Omental fat pad (tissue), 4 donors: ENCODE results near the gene NPDC1. TPM values are rescaled to one million over a fixed set of nuclear protein-coding genes. Genes with fewer than 3 reads are reported as not detected.
"Not testable (repeated sequence)": the region's sequence is repeated elsewhere in the genome, so short reads cannot be mapped to it uniquely, and the experiment has no call there.

Experiments
- ATAC-seq: fragments of 150-250 bp; one replicate; pipeline ENCODE4 v1.9.1; 2016; ENCODE audit warnings: mild to moderate bottlenecking, moderate library complexity; ENCODE audit not compliant: low FRiP score
- DNase-seq: peaks from one replicate; pipeline ENCODE4 v3.0.0-alpha.2; 2019; ENCODE audit warnings: low spot score
- total RNA-seq, 4 donors: library from RNA; depleted of rRNA; stranded (reverse); fragments of >200 nt; gene quantifications; one replicate each; pipeline ENCODE4 v1.1.0, GENCODE V29; 2016
- TF ChIP-seq, protein P1 (sequence below), 3 donors: fragments of 450-650 bp; IDR thresholded peaks; one replicate each; pipeline ENCODE4 v1.5.1; 2016 to 2017; ENCODE audit warnings: antibody characterized with exemption in 3 of 3, mild to moderate bottlenecking in 3 of 3, moderate library complexity in 2 of 3

NPDC1 gene
- total RNA-seq, 4 donors from 2014 or later = 37.2 to 70.5 (median 58.5) TPM

DNA sequence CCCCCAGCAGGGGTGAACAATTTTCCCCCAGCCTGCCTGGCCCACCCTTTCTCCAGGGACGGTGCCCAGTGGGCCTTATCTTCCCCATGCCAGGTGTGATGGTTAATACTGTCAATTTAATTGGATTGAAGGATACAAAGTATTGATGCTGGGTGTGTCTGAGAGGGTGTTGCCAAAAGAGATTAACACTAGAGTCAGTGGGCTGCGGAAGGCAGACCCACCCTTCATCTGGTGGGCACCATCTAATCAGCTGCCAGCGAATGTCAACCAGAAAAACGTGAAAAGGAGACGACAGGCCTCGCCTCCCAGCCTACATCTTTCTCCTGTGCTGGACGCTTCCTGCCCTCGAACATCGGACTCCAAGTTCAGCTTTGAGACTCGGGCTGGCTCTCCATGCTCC is 8.5 kb downstream of the NPDC1 start:
- DNase-seq (no peak), ATAC-seq (no peak)
- TF ChIP-seq, protein P1, sequence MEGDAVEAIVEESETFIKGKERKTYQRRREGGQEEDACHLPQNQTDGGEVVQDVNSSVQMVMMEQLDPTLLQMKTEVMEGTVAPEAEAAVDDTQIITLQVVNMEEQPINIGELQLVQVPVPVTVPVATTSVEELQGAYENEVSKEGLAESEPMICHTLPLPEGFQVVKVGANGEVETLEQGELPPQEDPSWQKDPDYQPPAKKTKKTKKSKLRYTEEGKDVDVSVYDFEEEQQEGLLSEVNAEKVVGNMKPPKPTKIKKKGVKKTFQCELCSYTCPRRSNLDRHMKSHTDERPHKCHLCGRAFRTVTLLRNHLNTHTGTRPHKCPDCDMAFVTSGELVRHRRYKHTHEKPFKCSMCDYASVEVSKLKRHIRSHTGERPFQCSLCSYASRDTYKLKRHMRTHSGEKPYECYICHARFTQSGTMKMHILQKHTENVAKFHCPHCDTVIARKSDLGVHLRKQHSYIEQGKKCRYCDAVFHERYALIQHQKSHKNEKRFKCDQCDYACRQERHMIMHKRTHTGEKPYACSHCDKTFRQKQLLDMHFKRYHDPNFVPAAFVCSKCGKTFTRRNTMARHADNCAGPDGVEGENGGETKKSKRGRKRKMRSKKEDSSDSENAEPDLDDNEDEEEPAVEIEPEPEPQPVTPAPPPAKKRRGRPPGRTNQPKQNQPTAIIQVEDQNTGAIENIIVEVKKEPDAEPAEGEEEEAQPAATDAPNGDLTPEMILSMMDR (IDR thresholded peaks at IDR 0.05) = no peak

DNA sequence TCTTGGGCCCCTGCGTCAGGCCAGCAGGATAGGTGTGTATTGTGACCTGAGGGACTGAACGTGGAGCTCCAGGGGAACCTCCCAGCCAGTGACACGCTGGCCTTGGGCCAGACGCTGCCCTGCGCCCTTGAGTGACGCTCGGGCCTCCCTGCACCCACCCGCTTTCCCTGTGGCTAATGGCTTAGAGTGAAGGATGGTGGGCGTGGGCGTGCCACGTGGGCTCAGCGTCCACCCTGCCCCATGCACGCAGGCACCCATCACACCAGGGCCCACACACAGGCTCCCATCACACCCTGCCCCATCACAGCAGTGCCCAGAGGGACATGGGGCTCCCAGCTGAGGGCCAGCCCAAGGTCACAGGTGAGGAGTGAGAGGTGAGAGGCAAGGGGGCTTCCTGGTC is 8.9 kb downstream of the NPDC1 start:
- no peak for DNase-seq
- no peak for ATAC-seq
- TF ChIP-seq, protein P1 (IDR thresholded peaks at IDR 0.05) = no peak

DNA sequence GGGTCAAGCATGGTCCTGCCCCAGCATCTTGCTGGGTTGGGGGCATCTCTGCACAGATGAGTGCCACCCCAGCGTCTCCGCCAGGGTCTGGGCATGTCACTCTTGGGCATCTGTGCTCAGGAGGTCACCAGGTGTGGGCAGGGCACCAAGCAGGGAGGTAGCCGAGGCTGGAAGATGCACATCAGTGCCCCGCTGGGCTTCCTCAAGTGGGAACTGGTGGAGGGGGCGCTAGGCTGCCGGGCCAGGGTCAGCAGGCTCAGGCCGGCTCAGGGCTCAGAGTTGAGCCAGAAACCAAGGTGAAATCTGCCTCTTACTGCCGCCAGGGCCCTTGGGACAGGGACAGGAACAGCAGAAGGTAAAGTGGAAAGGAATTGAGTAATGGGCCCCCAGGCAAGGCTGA is 10.0 kb downstream of the NPDC1 start:
- DNase-seq (no peak), ATAC-seq (no peak)
- TF ChIP-seq, protein P1 (IDR thresholded peaks at IDR 0.05) = no peak

DNA sequence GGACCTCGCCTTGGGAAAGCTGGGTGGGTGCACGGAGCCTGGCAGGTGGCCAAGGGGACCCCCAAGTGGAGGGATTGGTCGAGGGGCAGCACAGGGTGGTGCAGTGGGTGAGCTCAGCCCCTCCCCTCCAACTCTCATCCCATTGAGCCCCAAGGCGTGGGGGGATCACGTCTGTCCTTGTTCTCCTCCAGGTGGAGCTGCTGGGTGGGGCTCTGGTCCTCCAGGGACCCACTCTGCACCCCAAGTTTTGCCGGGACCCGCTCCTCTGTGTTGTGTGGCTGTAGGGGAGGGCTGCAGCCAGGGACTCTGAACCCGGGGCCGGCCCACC is 10.5 kb downstream of the NPDC1 start:
- TF ChIP-seq, protein P1 (IDR thresholded peaks at IDR 0.05) = no peak
- DNase-seq (no peak), ATAC-seq (peak; percentile 8)

DNA sequence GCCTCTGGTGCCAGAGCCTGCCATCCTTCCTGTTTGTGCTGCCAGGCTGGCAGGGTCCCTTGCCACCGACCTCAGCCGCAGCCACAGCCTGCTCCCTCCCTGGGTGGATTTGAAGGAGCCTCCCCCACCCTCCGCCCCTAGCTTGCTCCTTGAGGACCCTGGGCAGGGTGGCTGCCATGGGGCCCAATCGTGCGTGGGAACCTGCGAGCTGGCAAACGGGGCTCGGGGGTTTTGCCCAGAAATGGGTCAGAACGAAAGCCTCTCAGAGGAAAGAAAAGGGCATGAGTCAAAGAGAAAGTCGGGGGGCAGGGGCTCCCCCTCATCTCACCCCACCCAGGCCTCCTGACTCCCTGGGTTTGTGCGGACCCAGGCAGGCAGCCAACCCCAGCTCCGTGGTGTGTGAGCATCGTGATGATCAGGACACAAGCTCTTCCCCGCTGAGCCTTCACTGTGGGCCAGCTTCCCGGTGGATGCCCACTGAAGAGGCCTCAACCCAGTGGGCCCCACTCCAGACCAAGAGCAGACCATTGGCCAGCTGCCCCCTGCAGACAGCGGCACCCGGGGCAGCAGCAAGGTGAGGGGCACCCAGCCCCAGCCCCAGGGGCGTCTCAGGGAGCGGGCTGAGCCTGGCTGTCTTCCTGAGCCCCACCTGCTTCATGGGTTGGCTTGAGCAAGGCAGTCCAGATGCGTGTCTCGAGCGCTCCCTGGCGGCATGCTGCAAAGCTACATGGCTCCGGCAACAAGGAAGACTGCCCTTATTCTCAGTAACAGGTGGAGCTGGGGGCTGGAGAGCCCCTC is 11.1 kb downstream of the NPDC1 start:
- TF ChIP-seq, protein P1 (IDR thresholded peaks at IDR 0.05) = peak in 2 of 3 donors; percentile 80 to 82
- DNase-seq = peak; percentile 49
- peak; percentile 78 for ATAC-seq

DNA sequence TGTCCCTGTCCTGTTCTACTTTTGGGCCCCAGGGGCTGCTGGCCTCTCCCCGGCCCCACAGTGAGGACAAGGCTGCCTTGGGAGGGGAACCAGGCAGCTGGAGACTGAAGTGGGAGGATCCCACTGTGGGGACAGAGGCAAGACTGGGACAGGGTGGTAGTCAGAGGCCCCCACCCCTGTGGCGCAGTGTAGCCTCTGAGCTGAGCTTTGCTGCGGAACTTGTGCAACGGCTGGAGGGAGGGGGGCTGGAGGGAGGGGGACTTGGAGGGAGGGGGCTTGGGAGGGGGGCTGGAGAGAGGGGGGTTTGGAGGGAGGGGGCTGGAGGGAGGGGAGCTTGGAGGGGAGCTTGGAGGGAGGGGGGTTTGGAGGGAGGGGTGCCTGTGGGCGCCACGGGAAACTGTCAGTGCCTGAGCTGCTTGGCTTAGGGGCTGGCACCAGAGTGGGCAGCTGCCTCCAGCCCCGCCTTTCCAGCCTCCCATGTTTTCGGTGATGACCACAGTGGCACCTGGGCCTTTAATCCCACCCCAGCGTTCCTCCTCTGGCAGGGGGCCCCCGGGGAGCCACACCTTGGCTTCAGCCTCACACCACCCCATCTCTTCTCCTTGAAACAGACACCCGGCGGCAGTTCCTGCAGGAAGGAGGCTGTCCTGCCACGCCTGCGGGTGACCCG is 11.8 kb downstream of the NPDC1 start:
- ATAC-seq = no peak
- TF ChIP-seq, protein P1 (IDR thresholded peaks at IDR 0.05) = no peak
- DNase-seq = no peak

DNA sequence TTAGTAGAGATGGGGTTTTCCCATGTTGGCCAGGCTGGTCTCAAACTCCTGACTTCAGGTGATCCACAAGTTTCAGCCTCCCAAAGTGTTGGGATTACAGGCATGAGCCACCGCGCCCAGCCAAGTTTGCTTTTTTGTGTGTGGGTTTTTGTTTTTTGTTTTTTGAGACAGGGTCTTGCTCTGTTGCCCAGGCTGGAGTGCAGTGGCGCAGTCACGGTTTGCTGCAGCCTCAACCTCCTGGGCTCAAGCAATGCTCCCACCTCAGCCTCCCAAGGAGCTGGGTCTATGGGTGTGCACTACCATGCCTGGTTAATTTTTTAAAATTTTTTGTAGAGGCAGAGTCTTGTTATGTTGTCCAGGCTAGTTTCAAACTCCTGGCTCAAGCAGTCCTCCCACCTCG is 12.5 kb downstream of the NPDC1 start:
- ATAC-seq, DNase-seq: not testable (repeated sequence)
